ENCODE data around the gene LRRC75A.

DNA sequence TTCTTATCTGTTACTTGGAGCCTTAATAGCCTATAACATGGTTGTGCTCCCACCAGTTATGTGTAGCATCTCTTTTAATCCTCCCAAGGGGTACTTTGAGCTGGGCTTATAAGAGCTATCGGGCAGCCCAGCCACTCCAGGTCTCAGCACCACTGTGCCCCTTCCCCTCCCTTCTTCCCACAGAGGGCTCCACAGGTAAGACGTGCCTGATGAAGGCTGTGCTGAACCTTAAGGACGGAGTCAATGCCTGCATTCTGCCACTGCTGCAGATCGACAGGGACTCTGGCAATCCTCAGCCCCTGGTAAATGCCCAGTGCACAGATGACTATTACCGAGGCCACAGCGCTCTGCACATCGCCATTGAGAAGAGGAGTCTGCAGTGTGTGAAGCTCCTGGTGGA is 69.6 kb downstream of the LRRC75A start:
- TF ChIP-seq NR2F2 (IDR thresholded peaks at IDR 0.05) (no peak), TAF1 (conservative IDR thresholded peaks at IDR 0.05) (no peak)
- TF ChIP-seq, protein P1, sequence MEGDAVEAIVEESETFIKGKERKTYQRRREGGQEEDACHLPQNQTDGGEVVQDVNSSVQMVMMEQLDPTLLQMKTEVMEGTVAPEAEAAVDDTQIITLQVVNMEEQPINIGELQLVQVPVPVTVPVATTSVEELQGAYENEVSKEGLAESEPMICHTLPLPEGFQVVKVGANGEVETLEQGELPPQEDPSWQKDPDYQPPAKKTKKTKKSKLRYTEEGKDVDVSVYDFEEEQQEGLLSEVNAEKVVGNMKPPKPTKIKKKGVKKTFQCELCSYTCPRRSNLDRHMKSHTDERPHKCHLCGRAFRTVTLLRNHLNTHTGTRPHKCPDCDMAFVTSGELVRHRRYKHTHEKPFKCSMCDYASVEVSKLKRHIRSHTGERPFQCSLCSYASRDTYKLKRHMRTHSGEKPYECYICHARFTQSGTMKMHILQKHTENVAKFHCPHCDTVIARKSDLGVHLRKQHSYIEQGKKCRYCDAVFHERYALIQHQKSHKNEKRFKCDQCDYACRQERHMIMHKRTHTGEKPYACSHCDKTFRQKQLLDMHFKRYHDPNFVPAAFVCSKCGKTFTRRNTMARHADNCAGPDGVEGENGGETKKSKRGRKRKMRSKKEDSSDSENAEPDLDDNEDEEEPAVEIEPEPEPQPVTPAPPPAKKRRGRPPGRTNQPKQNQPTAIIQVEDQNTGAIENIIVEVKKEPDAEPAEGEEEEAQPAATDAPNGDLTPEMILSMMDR (IDR thresholded peaks at IDR 0.05; ENCODE audit: low read depth, low read length, missing input control) = no peak
- TF ChIP-seq, protein P2, sequence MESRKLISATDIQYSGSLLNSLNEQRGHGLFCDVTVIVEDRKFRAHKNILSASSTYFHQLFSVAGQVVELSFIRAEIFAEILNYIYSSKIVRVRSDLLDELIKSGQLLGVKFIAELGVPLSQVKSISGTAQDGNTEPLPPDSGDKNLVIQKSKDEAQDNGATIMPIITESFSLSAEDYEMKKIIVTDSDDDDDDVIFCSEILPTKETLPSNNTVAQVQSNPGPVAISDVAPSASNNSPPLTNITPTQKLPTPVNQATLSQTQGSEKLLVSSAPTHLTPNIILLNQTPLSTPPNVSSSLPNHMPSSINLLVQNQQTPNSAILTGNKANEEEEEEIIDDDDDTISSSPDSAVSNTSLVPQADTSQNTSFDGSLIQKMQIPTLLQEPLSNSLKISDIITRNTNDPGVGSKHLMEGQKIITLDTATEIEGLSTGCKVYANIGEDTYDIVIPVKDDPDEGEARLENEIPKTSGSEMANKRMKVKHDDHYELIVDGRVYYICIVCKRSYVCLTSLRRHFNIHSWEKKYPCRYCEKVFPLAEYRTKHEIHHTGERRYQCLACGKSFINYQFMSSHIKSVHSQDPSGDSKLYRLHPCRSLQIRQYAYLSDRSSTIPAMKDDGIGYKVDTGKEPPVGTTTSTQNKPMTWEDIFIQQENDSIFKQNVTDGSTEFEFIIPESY (IDR thresholded peaks at IDR 0.05) = no peak
